SK-N-MC (cell line): ENCODE data around the gene YPEL4.

Experiments
- EZH2 ChIP-seq: fragments of 200-600 bp; sonication (generic); IDR thresholded peaks from one replicate; pipeline ENCODE4 v1.6.1; 2017; ENCODE audit warnings: antibody characterized with exemption
- FOXP2 ChIP-seq: optimal IDR thresholded peaks from 2 replicates; pipeline ENCODE3; 2011; ENCODE audit warnings: mild to moderate bottlenecking, moderate library complexity; ENCODE audit not compliant: insufficient read depth; ENCODE audit errors: extremely low read length, control extremely low read depth
- POLR2AphosphoS5 ChIP-seq: IDR thresholded peaks from 2 replicates; pipeline ENCODE4 v1.6.1; 2012; ENCODE audit warnings: mild to moderate bottlenecking, low read depth, low read length, borderline replicate concordance

DNA sequence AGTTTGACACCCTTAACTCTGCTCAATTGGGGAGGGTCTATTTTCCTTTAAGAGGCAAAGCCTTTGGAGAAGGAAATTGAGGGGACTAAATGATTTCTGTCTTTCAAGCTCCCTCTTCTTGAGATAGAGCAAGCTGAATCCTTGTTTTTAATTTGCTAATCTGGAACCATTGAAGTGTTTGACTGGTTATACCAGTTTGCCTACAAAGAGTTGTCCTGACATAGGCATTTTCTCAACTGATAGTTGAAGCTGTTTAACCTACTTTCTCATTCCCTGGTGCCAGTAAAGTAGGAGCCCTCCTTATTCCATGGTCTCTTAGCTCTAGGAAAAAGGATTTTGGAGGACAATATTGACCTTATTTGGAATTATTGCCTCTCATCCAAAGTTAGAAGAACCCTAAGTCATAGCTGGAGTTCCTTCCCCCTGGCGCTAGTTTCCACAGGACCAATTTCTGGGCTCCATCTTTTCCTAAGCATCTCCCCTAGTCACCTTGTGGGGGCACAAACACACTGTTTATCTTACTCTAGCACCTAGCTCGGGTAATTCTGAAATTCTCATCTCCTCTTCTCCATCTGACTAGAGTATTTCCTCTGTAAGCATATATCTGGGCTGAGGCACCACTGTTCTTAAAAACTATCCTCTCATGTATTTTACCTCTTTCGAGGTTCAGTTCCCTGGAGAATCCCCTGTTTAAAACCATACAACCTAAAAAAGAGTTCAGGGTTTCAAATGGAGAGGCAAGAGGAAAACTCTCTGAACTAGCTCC is 25.6 kb upstream of the YPEL4 start:
- TF ChIP-seq POLR2AphosphoS5 (no peak), EZH2 (no peak), FOXP2 (no peak)
